HG03280 (cell line): ENCODE results near the gene CFP.

ENCODE experiments used
- ATAC-seq: cut with Tn5 transposase; IDR thresholded peaks from one replicate; pipeline ENCODE4 v1.9.1; 2021; ENCODE audit warnings: mild to moderate bottlenecking, moderate library complexity; ENCODE audit not compliant: unreplicated experiment

Gene CFP

GRCh38 chrX:47638816-47639215 lies 9.1 kb upstream of the CFP start:
- no peak for ATAC-seq

GRCh38 chrX:47637546-47638195 lies 7.9 kb upstream of the CFP start:
- no peak for ATAC-seq

GRCh38 chrX:47634871-47635575 lies 5.3 kb upstream of the CFP start:
- no peak for ATAC-seq

GRCh38 chrX:47633689-47634590 lies 4.2 kb upstream of the CFP start:
- no peak for ATAC-seq

GRCh38 chrX:47632666-47633065 lies 2.9 kb upstream of the CFP start:
- no peak for ATAC-seq

GRCh38 chrX:47631676-47632075 lies 1.9 kb upstream of the CFP start:
- no peak for ATAC-seq

- ATAC-seq = no peak
Measured at GRCh38 chrX:47628982-47629381, 748 bp downstream of the CFP start.

GRCh38 chrX:47625365-47625764 lies 4.4 kb downstream of the CFP start:
- ATAC-seq = no peak

- ATAC-seq = no peak
Measured at GRCh38 chrX:47623540-47624027, 6.1 kb downstream of the CFP start.

GRCh38 chrX:47621851-47622250 lies 7.9 kb downstream of the CFP start:
- no peak for ATAC-seq

- no peak for ATAC-seq
Measured at GRCh38 chrX:47620303-47620685, 9.4 kb downstream of the CFP start.

- ATAC-seq = peak; percentile 87
Measured at GRCh38 chrX:47619486-47620302, 10.0 kb downstream of the CFP start, which contains the start of gene SYN1. SYN1 (minus strand) TSS chrX:47619857; CDS start chrX:47619728, 129 bp downstream.

- no peak for ATAC-seq
Measured at GRCh38 chrX:47618923-47619485, 10.7 kb downstream of the CFP start.

- no peak for ATAC-seq
Measured at GRCh38 chrX:47614618-47615017, 15.1 kb downstream of the CFP start.

GRCh38 chrX:47613082-47613481 lies 16.6 kb downstream of the CFP start:
- ATAC-seq = no peak

GRCh38 chrX:47612418-47612817 lies 17.3 kb downstream of the CFP start:
- ATAC-seq = no peak

GRCh38 chrX:47611926-47612325 lies 17.8 kb downstream of the CFP start:
- no peak for ATAC-seq

- ATAC-seq = no peak
Measured at GRCh38 chrX:47611489-47611888, 18.2 kb downstream of the CFP start.

- no peak for ATAC-seq
Measured at GRCh38 chrX:47610511-47610910, 19.2 kb downstream of the CFP start.

GRCh38 chrX:47608130-47608810 lies 21.5 kb downstream of the CFP start:
- ATAC-seq = no peak
